GM21717 (cell line): ENCODE measurements around the gene AKAP1.

Experiments used
- ATAC-seq: cut with Tn5 transposase; IDR thresholded peaks from one replicate; pipeline ENCODE4 v1.9.1; 2021; ENCODE audit warnings: mild to moderate bottlenecking, moderate library complexity; ENCODE audit not compliant: unreplicated experiment

The AKAP1 gene

GRCh38 chr17:57125866-57126265 lies 40.8 kb downstream of the AKAP1 start:
- no peak for ATAC-seq

DNA sequence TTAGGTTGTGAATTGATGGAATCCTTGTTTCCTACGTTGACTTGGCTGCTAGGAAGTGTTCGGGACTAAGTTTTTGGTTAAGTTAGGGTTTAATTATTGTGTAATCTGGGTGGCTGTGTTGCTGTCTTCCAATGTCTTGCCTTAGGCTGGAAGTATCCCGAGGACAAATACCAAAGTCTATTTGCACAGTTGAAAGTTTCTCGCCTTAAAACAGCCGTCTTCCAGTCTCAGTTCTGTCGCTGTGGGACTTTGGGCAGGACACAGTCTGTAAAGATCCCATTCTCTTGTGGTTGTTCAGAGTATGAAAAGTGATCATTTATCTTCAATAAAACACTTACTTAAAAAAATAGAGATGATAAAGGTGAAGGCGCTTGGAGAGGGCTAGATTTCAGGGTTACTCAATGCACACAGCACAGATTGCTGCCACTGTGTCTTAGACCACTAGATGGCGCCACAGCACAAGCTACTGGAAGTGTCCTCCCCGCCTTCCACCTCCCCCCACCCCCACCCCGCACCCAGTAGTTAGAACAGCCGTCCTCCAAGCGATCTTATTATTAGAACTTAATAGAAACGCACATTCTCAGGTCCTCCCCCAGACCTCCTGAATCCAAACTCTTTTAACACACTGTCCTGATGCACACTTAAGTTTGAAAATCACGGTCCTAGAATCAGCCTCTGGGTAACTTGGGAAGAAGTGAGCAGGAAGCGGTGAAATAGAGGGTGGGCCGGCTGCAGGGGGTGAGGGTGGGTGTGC lies 45.8 kb downstream of the AKAP1 start:
- no peak for ATAC-seq

- no peak for ATAC-seq
Observed at GRCh38 chr17:57132663-57133062, 47.6 kb downstream of the AKAP1 start.

- ATAC-seq: no peak
Observed at GRCh38 chr17:57133486-57133885, 48.4 kb downstream of the AKAP1 start.

- ATAC-seq: no peak
Observed at GRCh38 chr17:57135026-57135788, 50.2 kb downstream of the AKAP1 start.

DNA sequence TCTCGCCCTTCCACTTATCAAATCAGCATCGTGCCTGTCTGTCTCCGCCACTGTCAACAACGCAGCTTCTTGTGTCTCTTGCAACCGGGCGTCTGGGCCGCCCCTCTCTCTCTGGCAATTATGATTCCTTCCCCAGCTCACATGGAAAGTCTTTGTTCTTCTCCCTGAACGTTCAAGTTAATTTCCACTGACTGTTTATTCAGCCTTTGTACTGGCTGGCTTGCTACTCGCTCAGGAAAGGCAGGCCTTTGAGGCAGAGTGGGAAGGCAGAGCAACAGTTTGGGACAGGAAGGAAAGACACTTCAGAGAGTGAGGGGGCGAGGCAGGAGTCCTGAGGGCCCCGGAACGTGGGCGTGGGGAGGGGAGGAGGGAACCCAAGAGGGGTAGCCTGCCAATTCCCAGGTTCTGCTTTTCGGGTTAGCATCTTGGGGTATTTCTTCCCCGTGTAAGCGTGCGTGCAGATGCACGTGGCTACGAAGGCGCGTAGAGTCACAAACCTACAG lies 50.8 kb downstream of the AKAP1 start:
- no peak for ATAC-seq

DNA sequence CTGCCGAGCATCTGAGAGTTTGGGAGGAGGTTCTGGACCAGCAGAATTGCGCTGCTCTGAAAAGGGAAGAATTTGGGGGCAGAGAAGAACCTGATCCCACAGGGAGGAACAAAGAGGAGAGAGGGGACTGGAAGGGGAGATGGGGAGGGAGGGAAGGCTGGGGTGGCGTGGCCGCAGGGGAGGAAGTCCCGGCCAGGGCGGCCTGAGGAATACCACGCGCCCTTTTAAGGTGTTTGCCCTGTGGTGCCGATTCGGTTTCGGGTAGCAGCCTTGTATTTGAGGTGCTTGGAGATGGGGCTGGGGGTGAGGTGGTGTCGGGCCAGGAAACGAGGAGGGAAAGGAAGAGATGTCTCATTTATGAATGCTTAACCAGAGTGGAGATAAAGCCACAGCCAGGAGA lies 51.3 kb downstream of the AKAP1 start:
- no peak for ATAC-seq

GRCh38 chr17:57138030-57138911 lies 53.2 kb downstream of the AKAP1 start:
- no peak for ATAC-seq

GRCh38 chr17:57138956-57139576 lies 54.0 kb downstream of the AKAP1 start:
- no peak for ATAC-seq

DNA sequence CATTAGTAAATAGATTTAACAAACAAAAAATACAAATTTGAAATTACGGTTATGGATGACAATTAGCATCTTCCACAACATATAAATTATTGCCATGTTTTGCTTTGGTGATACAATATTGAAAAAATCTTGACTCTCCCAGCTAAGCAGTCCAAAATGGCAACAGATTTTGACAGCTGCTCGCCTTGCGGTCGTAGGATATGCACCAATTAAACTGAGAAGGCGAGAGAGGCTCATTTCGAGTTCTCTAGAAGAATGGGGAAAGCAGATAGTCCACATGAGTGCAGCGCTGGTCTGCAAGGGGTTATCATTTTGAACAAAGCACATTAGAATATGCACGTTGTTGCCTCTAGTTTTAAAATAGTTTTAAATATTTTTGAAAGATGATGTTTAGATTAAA lies 55.3 kb downstream of the AKAP1 start:
- no peak for ATAC-seq

GRCh38 chr17:57142925-57143324 lies 57.9 kb downstream of the AKAP1 start:
- no peak for ATAC-seq

GRCh38 chr17:57143361-57143760 lies 58.3 kb downstream of the AKAP1 start:
- ATAC-seq: no peak

DNA sequence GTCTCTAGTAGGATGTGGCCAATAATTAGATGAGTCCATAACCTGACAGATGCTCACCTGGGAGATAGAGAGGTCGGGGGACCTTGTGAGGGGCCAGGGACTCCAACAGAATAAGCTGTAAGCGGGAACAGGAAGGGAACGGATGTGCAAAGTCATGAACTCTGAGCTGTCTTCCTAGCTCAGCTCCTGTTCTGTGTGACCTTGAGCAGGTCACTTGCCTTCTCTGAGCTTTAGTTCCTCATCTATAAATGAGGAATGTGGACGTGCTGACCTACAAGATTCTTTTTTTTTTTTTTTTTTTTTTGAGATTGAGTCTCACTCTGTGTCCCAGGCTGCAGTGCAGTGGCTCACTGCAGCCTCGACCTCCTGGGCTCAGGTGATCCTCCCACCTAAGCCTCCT lies 58.9 kb downstream of the AKAP1 start:
- no peak for ATAC-seq

DNA sequence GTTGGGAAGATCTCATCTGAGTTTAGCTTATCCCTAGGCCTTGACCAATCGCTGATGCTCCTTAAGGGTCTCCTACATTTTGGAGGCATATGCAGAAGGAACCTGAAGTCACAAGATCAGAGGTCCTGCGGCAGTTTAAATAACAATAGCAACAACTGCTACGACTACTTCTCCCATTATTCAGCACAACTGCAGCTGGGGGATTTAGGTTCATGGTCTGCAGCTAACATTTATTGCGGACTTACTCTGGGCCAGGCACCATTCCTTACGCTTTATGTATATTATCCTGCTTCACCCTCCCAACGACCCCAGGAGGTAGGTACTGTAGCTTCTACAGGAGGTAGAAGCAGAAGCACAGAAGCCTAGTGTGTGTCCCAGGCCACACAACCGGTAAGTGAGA lies 59.5 kb downstream of the AKAP1 start:
- ATAC-seq: no peak

DNA sequence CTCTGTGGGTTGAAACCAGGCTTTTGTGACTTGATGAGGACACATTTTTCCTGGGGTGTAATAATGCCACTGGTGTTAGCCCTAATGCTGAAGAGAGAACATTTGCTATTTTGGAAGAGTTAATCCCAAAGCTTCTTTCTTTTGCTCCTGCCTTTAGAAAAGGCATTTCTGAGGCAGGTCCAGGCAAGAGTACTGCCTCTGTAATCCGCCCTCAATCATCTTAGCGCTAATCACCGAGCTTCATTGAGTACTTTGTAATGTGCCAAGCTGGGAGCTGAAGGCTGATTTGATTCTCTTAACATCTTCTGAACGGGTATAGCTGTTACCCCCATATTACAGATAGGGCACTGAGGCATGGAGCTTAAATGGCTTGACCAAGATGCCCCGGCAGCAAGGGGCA lies 60.3 kb downstream of the AKAP1 start:
- no peak for ATAC-seq

DNA sequence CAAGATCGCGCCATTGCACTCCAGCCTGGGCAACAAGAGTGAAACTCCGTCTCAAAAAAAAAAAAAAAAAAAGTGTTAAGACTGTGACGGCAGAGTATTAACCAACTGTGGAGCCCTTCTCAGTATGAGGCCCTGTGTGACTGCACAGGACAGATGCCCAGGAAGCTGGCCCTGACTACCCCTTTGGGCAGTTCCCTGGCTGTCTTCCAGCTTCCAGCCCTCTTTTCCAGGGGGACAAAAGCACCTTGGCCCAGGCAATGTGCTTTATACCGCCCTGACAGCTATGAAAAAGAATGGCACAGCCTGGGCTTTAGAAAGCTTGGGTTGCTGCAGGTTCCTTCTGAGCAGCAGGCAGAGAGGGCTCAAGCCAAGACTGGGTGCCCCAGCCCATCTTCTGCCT lies 61.2 kb downstream of the AKAP1 start:
- ATAC-seq: no peak

DNA sequence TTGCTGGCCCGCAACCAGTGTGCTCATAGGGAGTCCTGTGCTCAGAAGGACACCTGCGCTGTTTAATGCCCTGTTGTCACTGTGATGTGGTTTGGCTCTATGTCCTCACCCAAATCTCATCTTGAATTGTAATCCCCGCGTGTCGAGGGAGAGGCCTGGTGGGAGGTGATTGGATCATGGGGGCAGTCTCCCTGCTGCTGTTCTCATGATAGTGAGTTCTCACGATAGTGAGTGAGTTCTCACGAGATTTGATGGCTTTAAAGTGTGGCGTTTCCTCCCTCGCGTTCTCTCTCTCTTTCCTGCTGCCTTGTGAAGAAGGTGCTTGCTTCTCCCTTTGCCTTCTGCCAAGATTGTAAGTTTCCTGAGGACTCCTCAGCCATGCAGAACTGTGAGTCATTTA lies 66.8 kb downstream of the AKAP1 start:
- ATAC-seq: no peak

- ATAC-seq: no peak
Observed at GRCh38 chr17:57152967-57153528, 68.0 kb downstream of the AKAP1 start.

- ATAC-seq: no peak
Observed at GRCh38 chr17:57154921-57155320, 69.9 kb downstream of the AKAP1 start.

DNA sequence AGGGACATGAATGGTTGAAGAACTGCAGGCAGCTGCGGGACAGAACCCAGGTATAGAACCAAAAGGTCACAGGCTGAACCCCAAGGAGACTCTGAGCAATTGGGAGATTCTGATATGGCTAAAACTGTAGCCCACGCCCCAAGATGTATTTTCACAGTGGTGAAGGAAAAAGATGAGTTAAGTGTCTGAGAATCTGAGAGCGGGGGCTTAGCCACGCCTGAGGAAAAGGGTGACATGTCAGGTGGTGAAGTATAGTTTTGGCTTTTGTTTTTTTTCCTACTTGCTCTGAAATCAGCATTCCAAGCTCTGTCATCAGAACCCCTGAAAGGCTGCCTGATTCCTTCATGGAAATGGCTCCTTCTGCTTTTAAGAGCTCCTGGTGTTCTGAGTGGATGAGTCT lies 73.3 kb downstream of the AKAP1 start:
- ATAC-seq: no peak

DNA sequence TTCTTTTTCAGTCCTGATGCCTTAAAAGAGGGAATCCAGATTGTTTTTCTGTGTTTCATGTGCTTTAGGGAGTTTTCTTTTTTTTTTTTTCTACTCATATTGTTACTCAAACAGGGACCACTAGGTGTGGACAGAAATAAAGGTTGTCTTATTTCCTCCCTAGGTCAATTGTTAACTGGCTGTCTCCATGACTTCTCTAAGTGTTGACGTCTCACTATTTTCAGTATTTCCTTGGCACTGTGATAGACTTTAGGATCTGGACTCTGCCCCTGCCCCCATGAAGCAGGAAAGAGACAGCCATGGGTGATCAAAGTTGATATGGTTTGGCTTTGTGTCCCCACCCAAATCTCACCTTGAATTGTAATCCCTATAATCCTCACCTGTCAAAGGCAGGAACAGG lies 73.7 kb downstream of the AKAP1 start:
- no peak for ATAC-seq
